Natural killer cell treated with Interleukin-12 subunit alpha and Interleukin-12 subunit beta and Interleukin-15 and Interleukin-18, amount 100 ng/mL, for 72 hours (primary cell): ENCODE results near the gene ABHD17A. TPM values are rescaled to one million over a fixed set of nuclear protein-coding genes. Genes with fewer than 3 reads are reported as not detected.
"Not testable (repeated sequence)": the region's sequence is repeated elsewhere in the genome, so short reads cannot be mapped to it uniquely, and the experiment has no call there.

ENCODE experiments used
- ATAC-seq, 2 donors: fragments of 150-1000 bp; cut with Tn5 transposase in 1 of 2; sonication (Bioruptor Pico), chemical (Tn5 transposase) in 1 of 2; 2 replicates each; pipeline ENCODE4 v1.10.0; 2021
- DNase-seq: peaks from one replicate; pipeline ENCODE4 v3.0.0; 2022; ENCODE audit warnings: low spot score
- H3K27ac Mint-ChIP-seq, 2 donors: 1 replicate in 1 of 2; 2 replicates in 1 of 2; pipeline ENCODE4 v1.8.0; 2022; ENCODE audit warnings: mixed read lengths in 2 of 2, mild to moderate bottlenecking in 1 of 2, moderate library complexity in 1 of 2
- H3K27me3 Mint-ChIP-seq, 2 donors: 1 replicate in 1 of 2; 2 replicates in 1 of 2; pipeline ENCODE4 v1.8.0; 2022; ENCODE audit warnings: mixed read lengths in 2 of 2
- H3K36me3 Mint-ChIP-seq: one replicate; pipeline ENCODE4 v1.8.0; 2022; ENCODE audit warnings: mixed read lengths
- H3K4me1 Mint-ChIP-seq, 2 donors: 1 replicate in 1 of 2; 2 replicates in 1 of 2; pipeline ENCODE4 v1.8.0; 2022; ENCODE audit warnings: low read depth in 2 of 2, mixed read lengths in 2 of 2, mild to moderate bottlenecking in 1 of 2
- H3K4me3 Mint-ChIP-seq: one replicate; pipeline ENCODE4 v1.8.0; 2022; ENCODE audit warnings: mixed read lengths
- H3K9me3 Mint-ChIP-seq: 2 replicates; pipeline ENCODE4 v1.8.0; 2022; ENCODE audit warnings: mixed read lengths
- total RNA-seq, 2 donors: library from RNA; stranded (reverse); gene quantifications; one replicate each; pipeline ENCODE4 v1.2.3, GENCODE V29; 2022

Gene ABHD17A
- 100 to 1,000 TPM; 127 to 132 TPM for total RNA-seq

GRCh38 chr19:1885398-1886119 lies at the start of gene ABHD17A:
TSS of gene ABHD17A (minus strand) at chr19:1885496. CDS start at chr19:1881566, 3,930 bp downstream.
- Mint-ChIP-seq H3K4me3 (peak within 1 kb of the TSS; percentile 98), H3K36me3 (peaks cover 12% of the 10 kb centered on the region), H3K27ac (peak within 1 kb of the TSS; percentile 94 to 100), H3K4me1 (peaks cover 28 to 32% of the 10 kb centered on the region in 2 donors)
- DNase-seq (peak; percentile 96), ATAC-seq (peak; percentile 90 to 95)
- not testable (repeated sequence) for H3K9me3 Mint-ChIP-seq, H3K27me3 Mint-ChIP-seq

DNA sequence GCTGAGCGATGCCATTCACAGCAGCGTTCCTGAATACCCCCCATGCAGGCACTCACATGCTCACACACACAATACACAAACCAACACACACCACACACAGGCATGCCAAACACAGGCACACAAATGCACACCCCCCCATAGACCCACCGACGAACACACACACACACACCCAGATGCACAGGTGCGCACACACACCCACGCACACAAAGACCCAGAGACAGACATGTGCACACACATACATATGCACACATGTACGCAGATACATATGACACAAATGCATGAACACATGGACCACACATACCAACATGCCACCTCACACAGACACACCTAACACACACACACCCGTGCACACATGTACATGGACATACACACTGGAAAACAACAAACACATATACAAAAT lies 48.6 kb upstream of the ABHD17A start:
- H3K36me3 Mint-ChIP-seq: no peaks in the 10 kb centered on the region
- no peaks in the 10 kb centered on the region for H3K27me3 Mint-ChIP-seq
- H3K4me1 Mint-ChIP-seq: peaks cover 6 to 21% of the 10 kb centered on the region in 2 donors
- no peak overlapping the region for H3K27ac Mint-ChIP-seq
- ATAC-seq (no peak), DNase-seq (peak; percentile 38)
- H3K4me3 Mint-ChIP-seq: no peak overlapping the region
- H3K9me3 Mint-ChIP-seq: peaks cover 3% of the 10 kb centered on the region

GRCh38 chr19:1933244-1933643 lies 47.9 kb upstream of the ABHD17A start:
- Mint-ChIP-seq H3K27me3 (no peaks in the 10 kb centered on the region), H3K9me3 (peaks cover 3% of the 10 kb centered on the region), H3K36me3 (no peaks in the 10 kb centered on the region), H3K4me3 (no peak overlapping the region), H3K27ac (no peak overlapping the region), H3K4me1 (peaks cover 6 to 21% of the 10 kb centered on the region in 2 donors)
- ATAC-seq (no peak), DNase-seq (peak; percentile 28)

DNA sequence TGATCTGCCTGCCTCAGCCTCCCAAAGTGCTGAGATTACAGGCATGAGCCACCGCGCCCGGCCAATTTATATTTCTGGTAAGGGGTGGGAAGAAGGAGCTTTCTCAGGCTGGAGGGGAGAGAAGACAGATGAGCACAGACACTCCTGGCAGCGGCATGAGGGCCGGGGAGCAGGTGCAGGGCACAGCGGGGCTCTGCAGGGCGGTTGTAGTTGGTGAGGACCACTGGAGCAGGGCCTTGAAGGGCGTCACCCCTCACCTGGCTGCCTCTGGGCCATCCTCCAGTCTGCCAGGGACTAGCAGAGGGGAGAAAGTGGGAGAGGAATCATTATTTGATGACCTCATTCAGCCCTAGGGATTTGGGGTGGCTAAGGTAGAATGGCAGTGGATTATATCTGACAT lies 47.1 kb upstream of the ABHD17A start:
- DNase-seq: no peak
- no peaks in the 10 kb centered on the region for H3K36me3 Mint-ChIP-seq
- no peaks in the 10 kb centered on the region for H3K27me3 Mint-ChIP-seq

DNA sequence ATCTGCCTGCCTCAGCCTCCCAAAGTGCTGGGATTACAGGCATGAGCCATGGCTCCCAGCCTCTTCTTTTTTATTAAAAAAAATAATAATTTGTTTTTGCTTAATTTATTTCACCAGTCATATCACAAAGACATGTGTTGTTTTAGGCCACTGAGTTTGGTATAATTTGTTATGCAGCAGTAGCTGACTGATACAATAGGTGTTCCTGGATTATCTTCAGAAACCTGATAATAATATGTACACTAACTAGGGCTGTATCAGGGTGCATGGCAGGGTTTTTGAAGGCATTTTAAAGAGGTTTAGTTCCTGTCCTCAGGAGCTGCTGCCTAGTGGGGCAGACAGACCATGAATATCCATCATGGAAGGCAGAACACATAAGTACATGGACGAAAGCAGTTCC lies 46.1 kb upstream of the ABHD17A start:
- DNase-seq: no peak
- no peak overlapping the region for H3K27ac Mint-ChIP-seq
- ATAC-seq: no peak
- H3K4me1 Mint-ChIP-seq: peaks cover 15 to 24% of the 10 kb centered on the region in 2 donors
- H3K9me3 Mint-ChIP-seq: peaks cover 3% of the 10 kb centered on the region
- no peaks in the 10 kb centered on the region for H3K27me3 Mint-ChIP-seq
- H3K4me3 Mint-ChIP-seq: no peak overlapping the region
- no peaks in the 10 kb centered on the region for H3K36me3 Mint-ChIP-seq

More for the DNA sequence above, 47.1 kb upstream of the ABHD17A start:
- ATAC-seq: no peak
- peaks cover 14 to 28% of the 10 kb centered on the region in 2 donors for H3K4me1 Mint-ChIP-seq
- peaks cover 3% of the 10 kb centered on the region for H3K9me3 Mint-ChIP-seq
- H3K4me3 Mint-ChIP-seq: no peak overlapping the region
- no peak overlapping the region for H3K27ac Mint-ChIP-seq

DNA sequence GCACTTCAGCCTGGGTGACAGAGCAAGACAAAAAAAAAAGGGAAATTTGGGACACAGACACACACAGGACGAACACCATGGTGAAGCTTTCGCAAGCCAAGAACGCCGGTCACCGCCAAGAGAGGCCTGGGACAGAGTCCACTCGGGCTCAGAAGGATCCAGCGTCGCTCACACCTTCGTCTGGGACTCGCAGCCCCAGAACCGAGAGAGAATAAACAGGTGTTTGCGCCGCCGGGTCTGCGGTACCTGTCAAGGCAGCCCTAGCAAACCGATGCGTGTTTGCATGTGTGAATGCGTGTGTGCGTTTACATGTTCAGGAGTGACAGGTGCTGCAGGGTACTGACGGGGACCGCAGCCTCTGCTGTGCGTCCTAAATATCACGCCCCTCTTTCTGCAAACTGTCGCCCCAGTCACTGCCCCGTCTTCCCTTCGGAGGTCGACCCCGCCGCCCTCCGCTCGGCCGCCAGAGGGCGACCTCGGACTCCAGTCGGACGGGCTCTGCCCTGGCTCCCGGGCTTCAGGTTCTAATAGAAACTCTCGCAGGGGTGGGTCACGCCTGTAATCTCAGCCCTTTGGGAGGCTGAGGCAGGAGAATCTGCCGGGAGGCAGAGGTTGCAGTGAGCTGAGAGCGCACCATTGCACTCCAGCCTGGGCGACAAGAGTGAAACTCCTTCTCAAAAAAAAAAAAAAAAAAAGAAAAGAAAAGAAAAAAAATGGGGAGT lies 43.9 kb upstream of the ABHD17A start:
- H3K27me3 Mint-ChIP-seq: no peaks in the 10 kb centered on the region
- no peaks in the 10 kb centered on the region for H3K9me3 Mint-ChIP-seq
- ATAC-seq: peak; percentile 92 to 93
- H3K27ac Mint-ChIP-seq: peak overlapping the region in 1 of 2 donors; percentile 43
- peaks cover 9 to 18% of the 10 kb centered on the region in 2 donors for H3K4me1 Mint-ChIP-seq
- peak; percentile 87 for DNase-seq
- no peaks in the 10 kb centered on the region for H3K36me3 Mint-ChIP-seq
- peak overlapping the region; percentile 62 for H3K4me3 Mint-ChIP-seq

GRCh38 chr19:1925544-1925943 lies 40.2 kb upstream of the ABHD17A start:
- DNase-seq (no peak), ATAC-seq (no peak)
- Mint-ChIP-seq H3K36me3 (no peaks in the 10 kb centered on the region), H3K27me3 (no peaks in the 10 kb centered on the region), H3K27ac (no peak overlapping the region), H3K4me3 (no peak overlapping the region), H3K9me3 (no peaks in the 10 kb centered on the region), H3K4me1 (peaks cover 9 to 14% of the 10 kb centered on the region in 2 donors)

DNA sequence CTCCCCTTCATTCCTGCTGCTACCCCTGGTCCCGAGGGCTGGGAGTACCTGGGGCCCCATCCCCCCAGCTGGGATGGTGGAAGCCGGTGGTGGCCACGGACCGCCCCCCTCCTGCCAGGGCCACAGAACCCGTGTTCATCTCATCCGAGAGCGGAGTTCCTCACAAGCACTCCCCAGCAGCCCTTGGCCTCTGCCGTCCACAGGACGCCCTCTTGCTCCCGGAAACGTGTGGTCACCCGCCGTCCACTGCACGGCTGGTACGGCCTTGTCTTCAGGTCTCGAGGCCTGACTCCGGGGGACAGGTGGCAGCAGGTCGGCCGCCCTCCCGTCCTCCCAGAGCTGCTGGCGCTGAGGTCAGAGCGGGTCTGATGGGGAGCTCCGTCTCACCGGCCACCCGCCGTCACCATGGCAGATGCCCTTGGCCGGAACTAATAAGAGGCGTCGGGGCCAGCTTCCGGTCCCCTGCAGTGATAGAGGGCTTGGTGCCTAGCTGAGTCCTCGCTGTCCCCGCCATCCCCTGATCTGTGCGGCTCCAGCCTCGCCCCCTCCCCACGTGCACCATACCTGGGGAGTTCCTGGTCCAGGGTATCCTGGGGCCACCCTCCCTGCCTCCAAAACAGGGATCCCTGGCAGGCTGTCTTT lies 39.1 kb upstream of the ABHD17A start:
- Mint-ChIP-seq H3K4me3 (no peak overlapping the region), H3K27ac (no peak overlapping the region), H3K27me3 (no peaks in the 10 kb centered on the region), H3K4me1 (peaks cover 8 to 9% of the 10 kb centered on the region in 2 donors), H3K9me3 (no peaks in the 10 kb centered on the region), H3K36me3 (no peaks in the 10 kb centered on the region)
- no peak for ATAC-seq
- no peak for DNase-seq

DNA sequence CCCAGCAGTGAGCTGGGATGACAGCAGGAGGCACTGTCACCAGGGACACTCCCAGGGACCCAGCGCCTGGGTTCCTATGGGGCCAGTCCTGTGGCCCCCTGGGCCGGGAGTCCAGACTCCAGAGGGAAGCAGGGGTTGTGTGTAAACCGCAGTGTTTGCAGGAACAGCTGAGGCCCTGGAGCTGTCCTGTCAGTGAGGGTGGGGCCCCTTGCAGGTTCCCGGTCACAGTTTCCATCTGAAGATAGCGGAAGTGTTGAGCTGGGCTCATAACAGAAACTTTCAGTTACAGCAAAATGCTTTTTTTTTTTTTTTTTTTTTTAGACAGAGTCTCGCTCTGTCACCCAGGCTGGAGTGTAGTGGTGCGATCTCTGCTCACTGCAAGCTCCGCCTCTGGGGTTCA lies 38.0 kb upstream of the ABHD17A start:
- H3K4me1 Mint-ChIP-seq: peaks cover 7 to 9% of the 10 kb centered on the region in 2 donors
- ATAC-seq (peak in 1 of 2 donors; percentile 21), DNase-seq (no peak)
- H3K4me3 Mint-ChIP-seq: no peak overlapping the region
- no peaks in the 10 kb centered on the region for H3K36me3 Mint-ChIP-seq
- H3K27me3 Mint-ChIP-seq: no peaks in the 10 kb centered on the region
- no peak overlapping the region for H3K27ac Mint-ChIP-seq
- H3K9me3 Mint-ChIP-seq: no peaks in the 10 kb centered on the region

DNA sequence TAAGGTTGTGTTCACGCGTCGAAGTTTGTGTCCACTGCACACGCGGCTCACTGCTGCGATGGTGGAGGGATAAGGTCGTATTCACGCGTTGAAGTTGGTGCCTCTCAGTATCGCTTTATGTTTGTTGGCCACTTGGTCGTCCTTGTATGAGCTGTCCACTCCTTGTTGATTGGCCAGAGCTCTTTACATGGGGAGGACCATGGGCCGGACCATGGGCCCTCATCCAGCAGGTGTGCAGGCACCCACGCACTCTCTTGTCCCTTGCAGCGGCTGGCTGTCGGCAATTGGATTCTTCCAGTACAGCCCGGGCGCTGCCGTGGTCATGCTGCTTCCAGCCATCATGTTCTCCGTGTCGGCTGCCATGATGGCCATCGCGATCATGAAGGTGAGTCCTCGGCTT lies 37.5 kb upstream of the ABHD17A start:
- Mint-ChIP-seq H3K36me3 (no peaks in the 10 kb centered on the region), H3K4me3 (no peak overlapping the region), H3K4me1 (peaks cover 5 to 6% of the 10 kb centered on the region in 2 donors), H3K9me3 (no peaks in the 10 kb centered on the region), H3K27me3 (no peaks in the 10 kb centered on the region), H3K27ac (no peak overlapping the region)
- no peak for DNase-seq
- no peak for ATAC-seq

DNA sequence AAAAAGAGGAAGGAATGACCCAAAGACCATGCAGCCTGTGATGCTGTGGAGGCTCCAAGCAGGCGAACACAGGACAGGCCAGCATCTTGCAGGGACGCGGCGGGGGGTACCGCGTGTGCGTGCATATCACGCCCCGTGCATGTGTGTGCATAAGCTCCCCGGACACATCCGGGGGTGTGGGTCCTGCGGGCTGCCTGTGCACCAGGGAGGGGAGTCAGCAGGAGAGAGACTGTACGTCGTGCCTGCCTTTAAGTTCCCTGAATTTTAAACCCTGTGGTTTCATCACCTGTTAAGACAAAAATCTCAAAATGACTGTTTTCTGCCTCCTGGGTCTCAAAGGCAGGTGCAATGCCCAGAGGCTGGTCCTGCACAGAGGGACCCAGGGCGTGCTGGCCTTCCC lies 36.5 kb upstream of the ABHD17A start:
- Mint-ChIP-seq H3K36me3 (no peaks in the 10 kb centered on the region), H3K27ac (no peak overlapping the region), H3K9me3 (no peaks in the 10 kb centered on the region), H3K27me3 (no peaks in the 10 kb centered on the region), H3K4me1 (peaks cover 0 to 2% of the 10 kb centered on the region in 2 donors), H3K4me3 (no peak overlapping the region)
- no peak for DNase-seq
- no peak for ATAC-seq

- DNase-seq (no peak), ATAC-seq (no peak)
- no peak overlapping the region for H3K27ac Mint-ChIP-seq
- no peaks in the 10 kb centered on the region for H3K36me3 Mint-ChIP-seq
- H3K4me3 Mint-ChIP-seq: no peak overlapping the region
- no peaks in the 10 kb centered on the region for H3K27me3 Mint-ChIP-seq
- peaks cover 0 to 2% of the 10 kb centered on the region in 2 donors for H3K4me1 Mint-ChIP-seq
- no peaks in the 10 kb centered on the region for H3K9me3 Mint-ChIP-seq
These were observed 36.0 kb upstream of the ABHD17A start for GRCh38 chr19:1921326-1921725.

- ATAC-seq (no peak), DNase-seq (no peak)
- no peak overlapping the region for H3K27ac Mint-ChIP-seq
- H3K27me3 Mint-ChIP-seq: no peaks in the 10 kb centered on the region
- H3K4me3 Mint-ChIP-seq: no peak overlapping the region
- H3K4me1 Mint-ChIP-seq: peaks cover 0 to 2% of the 10 kb centered on the region in 2 donors
- no peaks in the 10 kb centered on the region for H3K9me3 Mint-ChIP-seq
- no peaks in the 10 kb centered on the region for H3K36me3 Mint-ChIP-seq
These were observed 35.3 kb upstream of the ABHD17A start for GRCh38 chr19:1920644-1921043.

DNA sequence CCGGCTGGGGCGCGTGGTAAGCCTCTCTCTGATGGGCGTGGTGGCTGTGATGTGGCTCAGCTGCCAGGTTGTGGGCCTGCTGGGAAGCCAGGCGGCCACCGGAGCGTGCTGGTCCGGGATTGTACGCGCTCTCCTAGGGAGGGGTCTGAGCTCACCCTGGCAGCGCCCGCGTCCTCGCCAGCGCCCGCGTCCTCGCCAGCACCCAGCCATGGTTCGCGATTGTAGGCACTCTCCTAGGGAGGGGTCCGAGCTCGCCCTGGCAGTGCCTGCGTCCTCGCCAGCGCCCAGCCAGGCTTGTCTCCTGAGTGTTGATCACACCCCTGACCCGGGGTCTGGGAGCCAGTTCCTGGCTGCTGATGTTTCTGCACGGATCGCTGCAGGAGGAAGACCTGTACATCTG lies 33.7 kb upstream of the ABHD17A start:
- no peak for ATAC-seq
- no peak overlapping the region for H3K27ac Mint-ChIP-seq

More for the DNA sequence above, 33.7 kb upstream of the ABHD17A start:
- Mint-ChIP-seq H3K27me3 (no peaks in the 10 kb centered on the region), H3K4me1 (peaks cover 0 to 2% of the 10 kb centered on the region in 2 donors), H3K36me3 (no peaks in the 10 kb centered on the region), H3K9me3 (no peaks in the 10 kb centered on the region), H3K4me3 (no peak overlapping the region)
- no peak for DNase-seq
